Stimulated activated CD4-positive, alpha-beta T cell treated with anti-CD3 and anti-CD28 coated beads, Interleukin-15, amount 100 ng/mL, for 1 hour (primary cell): ENCODE results near the gene SOAT1.

Experiments
- DNase-seq, 2 donors: peaks; one replicate each; pipeline ENCODE4 v3.0.0-alpha.2; 2020; ENCODE audit warnings: low read depth in 1 of 2, low spot score in 1 of 2

Gene SOAT1

DNA sequence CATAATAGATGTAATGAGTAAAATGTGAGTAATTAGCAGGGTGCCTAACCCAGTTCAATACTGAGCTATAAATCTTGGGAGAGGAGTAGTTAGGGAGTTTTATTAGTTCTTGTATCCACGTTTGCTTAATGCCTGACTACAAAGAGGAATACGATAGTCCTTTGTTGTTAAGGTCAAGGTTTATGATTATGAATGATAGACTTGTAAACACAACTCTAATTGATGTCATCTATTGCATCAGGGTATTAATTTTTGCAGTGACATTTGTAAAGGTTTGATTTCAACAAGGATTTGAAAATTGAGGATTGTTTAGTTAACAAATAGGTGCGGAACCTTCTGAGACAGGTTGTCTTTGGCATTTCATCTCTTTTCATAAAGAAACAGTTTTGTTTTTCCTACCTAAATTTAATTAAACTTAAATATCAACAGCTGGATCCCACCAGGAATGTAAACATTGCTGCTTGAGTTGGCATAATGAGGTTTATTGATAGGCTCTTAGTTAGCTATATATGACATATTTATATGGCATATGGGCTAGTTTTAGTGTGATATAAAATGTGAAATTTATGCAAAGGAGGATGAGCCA lies 9.7 kb downstream of the SOAT1 start:
- DNase-seq, result no peak

DNA sequence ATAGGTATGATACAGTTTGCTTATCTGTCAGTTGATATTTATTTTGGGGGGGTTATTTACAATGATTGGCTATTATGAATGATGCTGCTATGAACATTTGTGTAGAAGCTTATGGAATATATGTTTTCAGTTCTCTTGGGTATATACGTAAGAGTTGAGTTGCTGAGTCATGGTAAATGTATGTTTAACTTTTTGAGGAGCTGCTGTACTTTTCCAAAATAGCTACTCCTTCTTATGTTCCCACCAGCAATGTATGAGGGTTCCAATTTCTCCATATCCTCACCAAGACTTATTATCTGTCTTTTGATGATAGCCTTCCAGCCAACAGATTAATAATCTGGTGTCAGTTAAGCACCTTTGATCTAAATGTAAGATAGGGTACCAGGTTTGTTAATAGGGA lies 11.9 kb downstream of the SOAT1 start:
- DNase-seq, result no peak

GRCh38 chr1:179310291-179310690 lies 16.7 kb downstream of the SOAT1 start:
- DNase-seq, result no peak

GRCh38 chr1:179310721-179311120 lies 17.1 kb downstream of the SOAT1 start:
- no peak for DNase-seq

DNA sequence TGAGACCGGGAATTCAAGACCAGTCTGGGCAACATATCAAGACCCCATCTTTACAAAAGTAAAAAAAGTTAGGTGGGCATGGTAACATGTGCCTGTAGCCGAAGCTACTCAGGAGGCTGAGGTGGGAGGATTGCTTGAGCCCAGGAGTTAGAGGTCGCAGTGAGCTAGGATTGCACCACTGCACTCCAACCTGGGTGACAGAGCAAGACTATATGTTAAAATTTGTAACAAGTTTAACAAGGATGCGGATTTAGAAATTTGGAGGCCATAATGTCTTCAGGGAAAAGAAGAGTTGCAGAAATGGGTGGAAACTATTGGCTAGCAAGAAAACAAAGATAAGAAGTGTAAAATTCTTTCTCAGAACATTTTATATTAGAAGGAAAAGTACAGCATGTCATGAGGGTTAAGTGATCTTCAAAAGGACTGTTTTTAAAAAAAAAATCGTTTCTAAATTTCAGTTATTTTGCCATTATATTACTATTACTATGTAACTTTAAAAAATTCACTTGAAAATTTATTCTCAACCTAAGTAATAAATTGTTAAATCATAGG lies 17.6 kb downstream of the SOAT1 start:
- DNase-seq, result no peak

GRCh38 chr1:179313004-179313403 lies 19.4 kb downstream of the SOAT1 start:
- DNase-seq, result no peak

DNA sequence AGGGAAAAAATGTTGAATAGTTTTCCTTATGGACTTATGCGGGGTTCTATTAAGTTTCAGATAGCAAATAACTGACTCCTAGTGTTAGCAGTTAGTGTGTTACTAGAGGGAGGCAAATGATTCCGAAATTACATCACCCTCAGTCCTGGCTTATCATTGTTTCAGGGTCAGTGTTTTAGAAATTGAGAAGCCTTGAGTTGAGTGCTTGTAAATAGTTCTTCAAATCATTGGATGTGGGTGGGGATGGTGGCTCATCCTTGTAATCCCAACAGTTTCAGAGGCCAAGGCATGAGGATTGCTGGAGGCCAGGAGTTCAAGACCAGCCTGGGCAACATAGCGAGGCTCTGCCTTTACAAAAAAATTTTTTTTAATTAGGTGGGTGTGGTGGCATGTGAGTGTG lies 21.3 kb downstream of the SOAT1 start:
- no peak for DNase-seq

GRCh38 chr1:179318491-179318890 lies 24.9 kb downstream of the SOAT1 start:
- DNase-seq, result no peak

GRCh38 chr1:179321533-179322216 lies 28.1 kb downstream of the SOAT1 start:
- DNase-seq, result no peak

DNA sequence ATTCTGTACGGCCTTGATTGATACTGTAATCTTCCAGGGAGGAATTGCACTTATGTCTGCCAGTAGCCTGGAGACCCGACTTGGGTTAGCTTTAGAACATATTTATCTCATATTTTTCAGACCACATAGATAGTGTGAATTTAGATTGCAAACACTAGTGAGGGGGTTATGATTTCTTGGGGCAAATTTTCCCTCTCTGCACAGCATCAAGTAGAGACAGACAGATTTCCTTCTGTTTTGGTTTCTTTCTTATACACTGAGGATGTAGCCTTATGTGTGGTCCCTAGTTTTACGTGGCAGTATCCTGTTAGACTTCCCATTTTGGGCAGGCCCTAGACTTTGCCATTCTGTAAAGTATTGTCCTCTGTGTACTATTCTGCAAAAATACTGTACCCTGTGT lies 29.0 kb downstream of the SOAT1 start:
- no peak for DNase-seq

DNA sequence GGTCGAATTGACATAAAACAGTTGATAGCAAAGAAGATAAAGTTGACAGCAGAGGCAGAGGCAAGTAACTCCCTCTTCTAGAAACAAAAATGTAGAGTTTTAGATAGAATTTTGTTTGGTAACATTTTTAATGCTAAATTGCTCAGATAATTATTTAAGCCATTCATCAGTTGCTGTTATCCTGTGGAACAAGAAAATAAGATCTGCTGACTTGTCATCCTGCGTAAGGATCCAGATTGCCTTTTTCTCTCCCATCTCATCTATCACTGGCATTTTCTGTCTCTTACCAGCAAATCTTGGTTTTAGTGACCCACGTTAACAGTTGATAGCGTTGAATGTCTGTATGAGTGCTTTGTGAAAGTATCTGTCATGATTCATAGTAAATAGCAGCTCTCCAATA lies 29.8 kb downstream of the SOAT1 start:
- no peak for DNase-seq

GRCh38 chr1:179325836-179326235 lies 32.2 kb downstream of the SOAT1 start:
- no peak for DNase-seq

- DNase-seq, result no peak
Observed at GRCh38 chr1:179326746-179327145, 33.1 kb downstream of the SOAT1 start.

DNA sequence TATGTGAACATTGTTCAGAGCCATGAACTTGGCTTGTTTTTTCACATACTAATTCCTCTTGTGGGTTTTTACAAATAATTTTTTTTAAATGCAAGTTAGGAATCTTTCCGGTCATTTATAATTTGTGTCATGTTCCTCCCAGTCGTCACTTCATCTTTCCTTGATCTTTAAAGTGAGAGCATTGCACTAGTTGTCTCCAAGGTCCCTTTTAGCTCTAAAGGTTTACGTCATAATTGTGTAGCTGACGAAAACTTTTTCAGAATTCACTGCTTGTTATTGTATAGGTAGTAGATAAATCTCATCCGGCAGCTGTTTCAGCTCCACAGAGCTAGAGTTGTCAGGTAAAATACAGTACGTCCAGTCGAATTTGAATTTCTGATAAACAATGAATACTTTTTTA lies 33.6 kb downstream of the SOAT1 start:
- no peak for DNase-seq

DNA sequence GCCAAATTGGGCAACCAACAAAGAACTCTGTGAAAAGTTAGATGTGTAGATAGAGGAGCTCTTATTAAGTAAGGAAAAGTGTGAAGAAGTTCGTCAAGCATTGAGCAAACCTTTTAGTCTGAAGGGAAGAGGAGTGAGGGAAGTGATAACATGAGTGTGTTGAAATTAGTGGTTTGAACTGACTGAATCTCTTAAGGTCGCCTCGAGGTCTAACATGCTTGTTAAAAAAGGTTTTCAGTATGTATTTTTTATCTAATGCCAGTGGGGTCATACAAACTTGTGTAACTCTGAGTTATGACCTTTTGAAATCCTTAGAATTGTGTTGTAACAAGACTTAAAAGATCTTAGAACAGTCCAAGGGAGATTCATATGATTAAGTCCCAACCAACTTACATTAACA lies 34.1 kb downstream of the SOAT1 start:
- DNase-seq, result no peak

DNA sequence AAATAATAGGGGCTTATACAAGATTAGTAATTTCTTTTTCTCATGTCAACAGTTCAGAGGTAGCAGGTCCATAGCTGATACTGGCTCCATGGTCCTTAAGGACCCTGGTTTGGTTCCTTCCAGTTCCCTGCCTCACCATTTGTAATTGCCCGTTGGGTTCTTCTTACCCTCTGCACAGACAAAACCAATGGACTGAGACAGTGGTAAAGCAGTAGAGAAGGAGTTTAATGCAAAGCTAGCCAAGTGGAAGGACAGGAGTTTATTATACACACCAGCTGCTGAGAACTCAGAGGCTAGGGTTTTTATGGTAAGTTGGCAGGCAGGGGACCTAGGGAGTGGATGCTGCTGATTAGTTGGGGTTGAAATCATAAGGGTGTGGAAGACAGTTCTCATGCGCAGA lies 36.3 kb downstream of the SOAT1 start:
- DNase-seq, result no peak

DNA sequence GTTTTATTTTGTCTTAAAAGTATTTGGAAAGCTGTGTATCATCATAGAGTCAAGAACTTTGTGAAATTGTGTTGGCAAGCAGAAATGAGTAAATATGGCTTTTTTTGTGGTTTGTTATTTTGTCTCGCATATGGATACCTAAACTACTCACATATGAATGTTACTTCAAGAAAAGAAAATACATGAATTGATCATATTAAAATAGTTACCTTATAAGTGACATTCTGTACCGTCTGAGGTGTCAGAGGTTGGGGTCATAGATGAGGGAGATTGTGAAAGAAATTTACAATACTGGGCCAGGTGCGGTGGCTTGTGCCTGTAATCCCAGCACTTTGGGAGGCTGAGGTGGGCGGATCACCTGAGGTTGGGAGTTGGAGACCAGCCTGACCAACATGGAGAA lies 40.8 kb downstream of the SOAT1 start:
- DNase-seq, result no peak

- no peak for DNase-seq
Observed at GRCh38 chr1:179337288-179337687, 43.7 kb downstream of the SOAT1 start.

GRCh38 chr1:179337942-179338560 lies 44.5 kb downstream of the SOAT1 start:
- no peak for DNase-seq

GRCh38 chr1:179340918-179341317 lies 47.3 kb downstream of the SOAT1 start:
- no peak for DNase-seq

DNA sequence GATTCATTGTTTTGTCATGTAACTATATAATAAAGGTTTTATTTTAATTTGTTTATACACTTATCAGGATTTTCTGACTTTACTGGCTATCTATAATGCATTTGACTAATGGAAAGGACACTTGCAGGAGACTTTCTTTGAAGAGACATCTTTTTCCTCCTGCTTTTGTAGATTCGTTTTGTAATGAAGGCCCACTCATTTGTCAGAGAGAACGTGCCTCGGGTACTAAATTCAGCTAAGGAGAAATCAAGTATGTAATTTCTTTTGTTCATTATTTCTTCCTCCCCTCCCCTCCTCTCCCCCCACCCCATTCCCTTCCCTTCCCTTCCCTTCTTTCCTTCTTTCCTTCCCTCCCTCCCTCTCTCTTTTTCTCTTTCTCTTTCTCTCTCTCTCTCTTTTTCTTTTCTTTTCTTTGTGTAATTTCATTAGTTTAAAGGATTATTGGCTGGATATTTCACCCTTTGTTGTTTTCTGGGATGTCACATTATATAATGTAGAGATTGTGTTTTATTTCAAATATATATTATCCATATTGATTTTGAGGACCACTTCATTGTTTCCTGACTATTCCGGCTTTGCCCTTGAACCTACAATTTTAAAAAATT lies 48.4 kb downstream of the SOAT1 start:
- no peak for DNase-seq

DNA sequence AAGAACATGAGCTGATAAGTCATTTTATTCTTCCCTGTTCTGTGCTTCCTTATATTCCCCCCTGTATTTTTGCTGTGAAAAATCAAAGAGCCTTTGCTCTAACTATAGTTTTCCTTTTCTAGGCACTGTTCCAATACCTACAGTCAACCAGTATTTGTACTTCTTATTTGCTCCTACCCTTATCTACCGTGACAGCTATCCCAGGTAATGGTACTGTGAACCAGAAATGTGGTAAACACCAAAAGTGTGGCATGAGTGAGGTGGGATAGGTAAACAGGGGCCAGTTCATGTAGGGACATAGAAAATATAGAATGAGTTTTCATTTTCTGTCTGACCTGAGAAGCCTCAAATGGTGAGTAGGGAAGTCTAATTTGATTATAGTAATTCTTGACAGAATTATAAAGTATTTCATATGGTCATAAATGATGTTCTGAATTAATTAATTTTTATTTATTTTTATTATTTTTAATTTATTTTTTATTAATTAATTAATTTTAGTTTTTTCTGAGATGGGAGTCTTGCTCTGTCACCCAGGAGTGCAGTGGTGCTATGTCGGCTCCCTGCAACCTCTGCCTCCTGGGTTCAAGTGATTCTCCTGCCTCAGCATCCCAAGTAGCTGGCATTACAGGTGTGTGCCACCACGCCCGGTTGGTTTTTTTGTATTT lies 49.3 kb downstream of the SOAT1 start:
- no peak for DNase-seq
